Mammary epithelial cell (primary cell): Measurements from ENCODE around the gene KCNH1.

Experiments
- CTCF ChIP-seq, 2 donors: IDR thresholded peaks in 1 of 2; conservative IDR thresholded peaks in 1 of 2; 2 replicates each; pipeline ENCODE4 v1.5.1; 2011 to 2012; ENCODE audit warnings: inconsistent platforms in 2 of 2, low read length in 2 of 2, mild to moderate bottlenecking in 2 of 2, control low read depth in 1 of 2, low read depth in 1 of 2; ENCODE audit not compliant: insufficient read depth in 1 of 2; ENCODE audit errors: extremely low read depth in 1 of 2
- EZH2 ChIP-seq: IDR thresholded peaks from 2 replicates; pipeline ENCODE4 v1.6.1; 2012; ENCODE audit warnings: low read length, inconsistent platforms, borderline replicate concordance

DNA sequence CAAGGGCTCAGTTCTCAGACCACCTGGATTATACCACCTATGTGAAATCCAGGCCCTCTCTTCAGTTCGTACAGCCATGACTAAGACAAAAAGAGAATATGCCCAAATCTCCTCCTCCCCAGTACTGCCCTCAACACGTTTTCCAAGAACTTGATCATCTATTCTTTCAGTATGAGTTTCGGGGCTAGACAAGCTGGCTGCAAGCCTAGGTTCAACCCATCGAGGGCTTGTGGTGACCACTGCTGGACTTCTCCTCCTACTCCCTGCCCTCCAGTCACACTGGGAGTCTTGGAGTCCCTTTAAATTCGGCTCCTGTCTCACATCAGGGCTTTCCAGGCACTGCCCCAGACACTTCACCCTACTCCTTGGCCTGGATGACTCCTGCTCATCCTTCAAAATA, 352.3 kb downstream of the KCNH1 start:
- TF ChIP-seq CTCF (conservative IDR thresholded peaks at IDR 0.05 in 1 of 2, IDR thresholded peaks at IDR 0.05 in 1 of 2; ENCODE audit: extremely low read depth in 1 of 2, insufficient read depth in 1 of 2, low read depth in 1 of 2, low read length in 2 of 2), result no peak
- TF ChIP-seq EZH2, result no peak
